Adrenal gland (tissue), 12 donors: ENCODE data around the gene CELF5. TPM values are rescaled to one million over a fixed set of nuclear protein-coding genes. Genes with fewer than 3 reads are reported as not detected.
"Not testable (repeated sequence)": the region's sequence is repeated elsewhere in the genome, so short reads cannot be mapped to it uniquely, and the experiment has no call there.

Source experiments
- DNase-seq, 7 donors: peaks; one replicate each; pipeline ENCODE4 v3.0.0-alpha.2; 2019 to 2020
- H3K27ac ChIP-seq, 5 donors: fragments of 200-600 bp; sonication (generic) in 4 of 5; 1 replicate in 3 of 5; 2 replicates in 2 of 5; pipeline versions ENCODE4 v1.5.1 to v1.8.0; 2016 to 2020; ENCODE audit warnings: mild to moderate bottlenecking in 1 of 5
- H3K27me3 ChIP-seq: fragments of 200-600 bp; 2 replicates; pipeline ENCODE4 v1.8.0; 2021
- H3K36me3 ChIP-seq, 2 donors: fragments of 200-600 bp; replicated peaks in 1 of 2; 1 replicate in 1 of 2; 2 replicates in 1 of 2; pipeline versions ENCODE4 v1.5.1 to v1.8.0; 2018 to 2022
- H3K4me1 ChIP-seq, 2 donors: fragments of 200-600 bp; replicated peaks in 1 of 2; 1 replicate in 1 of 2; 2 replicates in 1 of 2; pipeline versions ENCODE4 v1.5.1 to v1.8.0; 2018 to 2021
- H3K4me3 ChIP-seq, 4 donors: fragments of 200-600 bp; sonication (generic) in 3 of 4; one replicate each; pipeline ENCODE4 v1.5.1; 2016 to 2018
- H3K9me3 ChIP-seq, 3 donors: fragments of 200-600 bp; sonication (generic) in 1 of 3; replicated peaks in 1 of 3; 1 replicate in 2 of 3; 2 replicates in 1 of 3; pipeline versions ENCODE4 v1.5.1 to v1.8.0; 2016 to 2021
- POLR2A ChIP-seq, 2 donors: fragments of 450-650 bp; IDR thresholded peaks; one replicate each; pipeline ENCODE4 v1.6.1; 2017; ENCODE audit warnings: antibody characterized with exemption in 2 of 2, mild to moderate bottlenecking in 2 of 2, moderate library complexity in 1 of 2
- WGBS, 4 donors: extraction: QIAGEN DNeasy Blood & Tissue Kit in 2 of 4; methylation state at CpG; one replicate each; pipeline versions ENCODE4 v1.1.5 to v1.1.7; 2013 to 2017; 5-methylcytosine and 5-hydroxymethylcytosine counted together
- intact Hi-C, 2 donors: fragments of 100-400 bp; cut with DNase I; formaldehyde crosslinking; loops; one replicate each; pipeline versions ENCODE4 v1.14.1 to v1.15.0; 2022 to 2023
- polyA plus RNA-seq, 3 donors: library from polyadenylated mRNA; stranded (reverse); fragments of 200-250 nt in 2 of 3; fragments of 350-450 nt in 1 of 3; fragmentation: Illumina TruSeq in 1 of 3; extraction: RNeasy Lipid Tissue Mini Kit (QIAGEN cat#74804) in 1 of 3; gene quantifications; one replicate each; pipeline ENCODE4 v1.2.3, GENCODE V29; 2013 to 2014
- total RNA-seq, 9 donors: library from RNA; depleted of rRNA in 4 of 9; stranded (reverse); fragments of >200 nt in 4 of 9; fragments of 120-200 nt in 1 of 9; fragmentation: NEBNext Ultra II Directional in 1 of 9; extraction: Animal tissue kit (Norgen Biotek cat#: 25700) in 1 of 9; gene quantifications; one replicate each; pipeline versions ENCODE4 v1.1.0 to v1.2.4, GENCODE V29; 2013 to 2023
- TF ChIP-seq, protein P1 (sequence below), 6 experiments: fragments of 450-650 bp in 4 of 6; fragments of 200-600 bp in 2 of 6; sonication (generic) in 1 of 6; IDR thresholded peaks; 1 replicate in 5 of 6; 2 replicates in 1 of 6; pipeline versions ENCODE4 v1.5.1 to v1.8.0; 2016 to 2021; ENCODE audit warnings: antibody characterized with exemption in 6 of 6, mild to moderate bottlenecking in 2 of 6, moderate library complexity in 1 of 6
- donor health status: healthy with polysubstance abuse.
- donor health status: Bipolar disorder and iron deficiency.
- donor health status: DM: yes; HTN: yes; CAD: no.
- donor health status: DM: no; HTN: no; CAD: no.
- donor health status: DM: no; HTN: no; CAD: no.
- donor health status: DM: yes; HTN: yes; CAD: no.

Gene CELF5
- total and polyA plus RNA-seq, 12 donors: 0.08 to 1.6 (median 0.58) TPM; not detected in 4

DNA sequence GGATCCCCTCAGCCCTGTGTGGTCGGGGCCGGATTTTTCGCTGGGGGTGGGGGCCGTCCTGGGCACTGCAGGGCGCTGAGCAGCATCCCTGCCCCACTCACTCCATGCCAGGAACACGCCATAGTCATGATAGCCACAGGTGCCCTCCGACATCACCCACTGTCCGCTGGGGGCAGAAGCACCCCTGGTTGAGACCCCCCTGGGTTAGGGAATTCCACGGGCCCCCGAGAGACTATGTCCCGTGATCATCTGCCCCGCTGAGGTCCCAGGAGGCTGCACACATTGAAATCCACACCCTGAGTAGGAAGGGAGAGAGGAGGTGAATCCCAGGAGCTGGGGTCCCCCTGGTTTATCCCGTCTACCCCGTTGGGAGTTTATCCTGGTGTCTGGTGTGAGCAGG lies 22.6 kb upstream of the CELF5 start:
- peaks cover 0 to 38% of the 10 kb centered on the region in 2 donors for H3K36me3 ChIP-seq
- 60 to 98% (median 94%) methylated on average over 3 to 14 of the region's 14 CpGs for WGBS, 4 donors

DNA sequence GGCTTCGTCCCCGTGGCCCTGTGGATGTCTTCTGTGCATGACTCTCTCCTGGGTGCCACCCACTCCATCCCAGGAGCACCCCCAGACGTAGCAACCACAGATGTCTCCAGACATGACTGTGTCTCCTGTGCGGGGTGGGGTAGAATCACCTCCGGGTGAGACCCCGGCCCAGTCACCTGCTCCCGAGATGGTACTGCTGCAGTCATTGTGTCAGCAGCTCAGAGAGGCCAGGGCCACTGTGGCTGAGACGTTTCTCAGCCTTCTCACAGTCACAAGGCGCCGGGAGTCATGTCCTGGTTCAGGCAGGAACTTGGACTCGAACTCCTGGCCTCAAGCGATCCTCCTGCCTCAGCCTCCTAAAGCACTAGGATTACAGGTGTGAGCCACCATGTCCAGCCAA lies 22.1 kb upstream of the CELF5 start:
- Histone ChIP-seq H3K36me3 (peaks cover 0 to 42% of the 10 kb centered on the region in 2 donors), H3K9me3 (no peaks in the 10 kb centered on the region), H3K27ac (no peak overlapping the region), H3K4me3 (no peak overlapping the region), H3K4me1 (no peaks in the 10 kb centered on the region), H3K27me3 (no peaks in the 10 kb centered on the region)
- TF ChIP-seq, protein P1, sequence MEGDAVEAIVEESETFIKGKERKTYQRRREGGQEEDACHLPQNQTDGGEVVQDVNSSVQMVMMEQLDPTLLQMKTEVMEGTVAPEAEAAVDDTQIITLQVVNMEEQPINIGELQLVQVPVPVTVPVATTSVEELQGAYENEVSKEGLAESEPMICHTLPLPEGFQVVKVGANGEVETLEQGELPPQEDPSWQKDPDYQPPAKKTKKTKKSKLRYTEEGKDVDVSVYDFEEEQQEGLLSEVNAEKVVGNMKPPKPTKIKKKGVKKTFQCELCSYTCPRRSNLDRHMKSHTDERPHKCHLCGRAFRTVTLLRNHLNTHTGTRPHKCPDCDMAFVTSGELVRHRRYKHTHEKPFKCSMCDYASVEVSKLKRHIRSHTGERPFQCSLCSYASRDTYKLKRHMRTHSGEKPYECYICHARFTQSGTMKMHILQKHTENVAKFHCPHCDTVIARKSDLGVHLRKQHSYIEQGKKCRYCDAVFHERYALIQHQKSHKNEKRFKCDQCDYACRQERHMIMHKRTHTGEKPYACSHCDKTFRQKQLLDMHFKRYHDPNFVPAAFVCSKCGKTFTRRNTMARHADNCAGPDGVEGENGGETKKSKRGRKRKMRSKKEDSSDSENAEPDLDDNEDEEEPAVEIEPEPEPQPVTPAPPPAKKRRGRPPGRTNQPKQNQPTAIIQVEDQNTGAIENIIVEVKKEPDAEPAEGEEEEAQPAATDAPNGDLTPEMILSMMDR (IDR thresholded peaks at IDR 0.05): no peak
- TF ChIP-seq POLR2A (IDR thresholded peaks at IDR 0.05): no peak
- intact Hi-C loops: no loop called here
- no peak for DNase-seq
- WGBS, 4 donors: 72 to 90% (median 83%) methylated on average over 6 to 12 of the region's 12 CpGs

More for the DNA sequence above, 22.6 kb upstream of the CELF5 start:
- TF ChIP-seq POLR2A (IDR thresholded peaks at IDR 0.05): no peak
- TF ChIP-seq, protein P1 (IDR thresholded peaks at IDR 0.05): no peak
- no peak for DNase-seq
- Histone ChIP-seq H3K4me3 (no peak overlapping the region), H3K9me3 (no peaks in the 10 kb centered on the region), H3K4me1 (no peaks in the 10 kb centered on the region), H3K27me3 (no peaks in the 10 kb centered on the region), H3K27ac (no peak overlapping the region)
- intact Hi-C loops: no loop called here

DNA sequence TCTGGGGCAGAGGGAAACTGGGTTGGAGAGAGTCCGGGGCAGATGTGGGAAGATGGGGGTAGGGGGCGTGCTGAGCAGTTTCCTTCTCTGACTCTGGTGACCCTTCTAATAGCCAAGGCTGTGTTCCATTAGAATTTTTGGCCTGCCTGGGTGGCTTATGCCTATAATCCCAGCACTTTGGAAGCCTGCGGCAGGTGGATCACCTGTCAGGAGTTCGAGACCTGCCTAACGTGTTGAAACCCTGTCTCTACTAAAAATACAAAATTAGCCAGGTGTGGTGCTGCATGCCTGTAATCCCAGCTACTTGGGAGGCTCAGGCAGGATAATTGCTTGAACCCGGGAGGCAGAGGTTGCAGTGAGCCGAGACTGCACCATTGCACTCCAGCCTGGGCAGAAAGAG lies 21.6 kb upstream of the CELF5 start:
- H3K27me3 ChIP-seq, H3K27ac ChIP-seq, H3K4me1 ChIP-seq, H3K4me3 ChIP-seq, intact Hi-C loops, H3K9me3 ChIP-seq, DNase-seq: not testable (repeated sequence)
- 94 to 97% (median 95%) methylated on average over 7 of the region's 7 CpGs for WGBS, 4 donors
- H3K36me3 ChIP-seq: peaks cover 0 to 47% of the 10 kb centered on the region in 2 donors

DNA sequence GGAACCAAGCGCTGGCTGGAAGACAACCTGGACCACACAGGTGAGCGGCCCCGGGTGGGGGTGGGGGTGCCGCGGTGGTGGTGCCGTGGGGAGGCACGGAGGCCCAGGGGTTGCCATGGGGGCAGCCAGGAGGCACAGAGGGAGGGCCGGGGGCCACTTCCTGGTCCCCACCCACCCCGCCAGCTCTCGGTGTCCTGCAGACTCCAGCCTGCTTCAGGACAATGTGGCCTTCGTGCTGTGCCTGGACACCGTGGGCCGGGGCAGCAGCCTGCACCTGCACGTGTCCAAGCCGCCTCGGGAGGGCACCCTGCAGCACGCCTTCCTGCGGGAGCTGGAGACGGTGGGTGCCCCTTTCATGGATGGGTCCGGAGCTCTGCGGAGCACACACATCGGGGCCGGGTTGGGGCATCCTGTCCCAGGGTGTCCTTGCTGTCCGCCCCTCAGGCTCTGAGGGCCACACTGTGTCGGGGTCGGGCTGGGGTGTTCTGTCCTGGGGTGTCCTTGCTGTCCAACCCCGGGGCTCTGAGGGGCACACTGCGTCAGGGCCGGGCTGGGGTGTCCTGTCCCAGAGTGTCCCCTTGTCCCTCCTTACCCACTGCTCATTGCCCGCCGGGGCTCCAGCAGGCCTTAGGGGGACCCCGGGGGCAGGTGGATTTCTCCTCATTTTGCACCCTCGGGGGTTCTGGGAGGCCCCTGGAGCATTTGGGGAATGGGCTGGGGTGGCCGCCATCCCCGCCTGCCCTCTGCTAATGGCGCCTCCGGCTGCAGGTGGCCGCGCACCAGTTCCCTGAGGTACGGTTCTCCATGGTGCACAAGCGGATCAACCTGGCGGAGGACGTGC lies 20.4 kb upstream of the CELF5 start:
- H3K27ac ChIP-seq: no peak overlapping the region
- H3K27me3 ChIP-seq: no peaks in the 10 kb centered on the region
- TF ChIP-seq, protein P1 (IDR thresholded peaks at IDR 0.05): no peak
- TF ChIP-seq POLR2A (IDR thresholded peaks at IDR 0.05): no peak
- H3K9me3 ChIP-seq: no peaks in the 10 kb centered on the region
- intact Hi-C loops: no loop called here
- DNase-seq: no peak
- H3K4me1 ChIP-seq: no peaks in the 10 kb centered on the region
- H3K36me3 ChIP-seq: peaks cover 0 to 48% of the 10 kb centered on the region in 2 donors
- WGBS, 4 donors: 94 to 96% (median 95%) methylated on average over 22 to 43 of the region's 43 CpGs; no CpG with 5 or more reads in 1 of the 4 donors
- no peak overlapping the region for H3K4me3 ChIP-seq
